ENCODE results near the gene MAP3K5. TPM values are rescaled to one million over a fixed set of nuclear protein-coding genes. Genes with fewer than 3 reads are reported as not detected.

The MAP3K5 gene
- total and polyA plus RNA-seq, 7 experiments from 2014 or later, result 2.6 to 32.5 (median 13.4) TPM

GRCh38 chr6:136772685-136773472, 19.4 kb downstream of the MAP3K5 start:
- Histone ChIP-seq H3K27ac (ENCODE audit: low read depth, low read length) (no peak overlapping the region), H3K4me1 (ENCODE audit: control insufficient read depth in 2 of 2, insufficient read depth in 2 of 2, low read length in 2 of 2) (peaks cover 4 to 6% of the 10 kb centered on the region in 2 donors), H3K9me3 (ENCODE audit: control insufficient read depth in 2 of 3, low read length in 3 of 3) (no peaks in the 10 kb centered on the region), H3K27me3 (ENCODE audit: control insufficient read depth in 2 of 2, insufficient read depth in 2 of 2, low read length in 2 of 2) (no peaks in the 10 kb centered on the region), H3K4me3 (ENCODE audit: low read length) (no peak overlapping the region), H3K36me3 (ENCODE audit: control insufficient read depth in 2 of 3, insufficient read depth in 3 of 3, low read length in 3 of 3) (no peaks in the 10 kb centered on the region)
- H3K4me3 Mint-ChIP-seq, result no peak overlapping the region
- no peaks in the 10 kb centered on the region for H3K9me3 Mint-ChIP-seq
- DNase-seq (no peak), ATAC-seq (peak; percentile 34)
- intact Hi-C loops (cut with micrococcal nuclease), result no loop called here
- H3K4me1 Mint-ChIP-seq, result peaks cover 11 to 51% (median 26%) of the 10 kb centered on the region in 7 donors
- peaks cover 0 to 36% (median 3%) of the 10 kb centered on the region in 5 donors for H3K36me3 Mint-ChIP-seq
- POLR2A ChIA-PET, result no interaction called here
- CTCF ChIA-PET, result interaction anchor here (1.1 kb wide), 1 partner anchor 19 kb away, joined by 4 read pairs; the partner anchor contains the start of gene MAP3K5
- H3K27ac Mint-ChIP-seq, result peak overlapping the region in 3 of 9 donors; percentile 1 to 77 (median 23)
- no peaks in the 10 kb centered on the region for H3K27me3 Mint-ChIP-seq

GRCh38 chr6:136771306-136771705, 21.0 kb downstream of the MAP3K5 start:
- H3K4me1 ChIP-seq (ENCODE audit: control insufficient read depth in 2 of 2, insufficient read depth in 2 of 2, low read length in 2 of 2), result peaks cover 15 to 18% of the 10 kb centered on the region in 2 donors
- H3K27me3 ChIP-seq (ENCODE audit: control insufficient read depth in 2 of 2, insufficient read depth in 2 of 2, low read length in 2 of 2), result no peaks in the 10 kb centered on the region
- CTCF ChIA-PET, result no interaction called here
- intact Hi-C loops (cut with micrococcal nuclease), result no loop called here
- POLR2A ChIA-PET, result interaction anchor here (0.6 to 1.0 kb wide), 3 partner anchors 9 to 1615 kb away, joined by 4 to 6 read pairs (median 4); no protein-coding TSS in a partner anchor
- Mint-ChIP-seq H3K4me3 (no peak overlapping the region), H3K4me1 (peaks cover 25 to 60% (median 41%) of the 10 kb centered on the region in 7 donors), H3K27me3 (no peaks in the 10 kb centered on the region), H3K27ac (peak overlapping the region in 2 of 9 donors; percentile 9 to 12), H3K36me3 (peaks cover 0 to 34% (median 0%) of the 10 kb centered on the region in 5 donors), H3K9me3 (no peaks in the 10 kb centered on the region)
- no peaks in the 10 kb centered on the region for H3K9me3 ChIP-seq (ENCODE audit: control insufficient read depth in 2 of 3, low read length in 3 of 3)
- no peak overlapping the region for H3K4me3 ChIP-seq (ENCODE audit: low read length)
- no peak for DNase-seq
- H3K27ac ChIP-seq (ENCODE audit: low read depth, low read length), result no peak overlapping the region
- ATAC-seq, result peak; percentile 31
- no peaks in the 10 kb centered on the region for H3K36me3 ChIP-seq (ENCODE audit: control insufficient read depth in 2 of 3, insufficient read depth in 3 of 3, low read length in 3 of 3)

GRCh38 chr6:136769759-136770158, 22.5 kb downstream of the MAP3K5 start:
- POLR2A ChIA-PET, result no interaction called here

GRCh38 chr6:136769124-136769523, 23.2 kb downstream of the MAP3K5 start:
- intact Hi-C loops (cut with micrococcal nuclease), result loop anchor here in 1 of 2 donors (1.0 kb wide), 1 partner anchor 8 kb away; no protein-coding TSS in a partner anchor
- ATAC-seq, result no peak
- Mint-ChIP-seq H3K9me3 (no peaks in the 10 kb centered on the region), H3K4me1 (peaks cover 27 to 73% (median 60%) of the 10 kb centered on the region in 7 donors), H3K36me3 (peaks cover 0 to 23% (median 0%) of the 10 kb centered on the region in 5 donors), H3K27me3 (no peaks in the 10 kb centered on the region), H3K4me3 (peak overlapping the region in 1 of 10 donors; percentile 17), H3K27ac (peak overlapping the region in 2 of 9 donors; percentile 63)
- Histone ChIP-seq H3K4me1 (ENCODE audit: control insufficient read depth in 2 of 2, insufficient read depth in 2 of 2, low read length in 2 of 2) (peaks cover 28 to 37% of the 10 kb centered on the region in 2 donors), H3K36me3 (ENCODE audit: control insufficient read depth in 2 of 3, insufficient read depth in 3 of 3, low read length in 3 of 3) (no peaks in the 10 kb centered on the region), H3K9me3 (ENCODE audit: control insufficient read depth in 2 of 3, low read length in 3 of 3) (no peaks in the 10 kb centered on the region), H3K27me3 (ENCODE audit: control insufficient read depth in 2 of 2, insufficient read depth in 2 of 2, low read length in 2 of 2) (no peaks in the 10 kb centered on the region), H3K27ac (ENCODE audit: low read depth, low read length) (no peak overlapping the region), H3K4me3 (ENCODE audit: low read length) (no peak overlapping the region)
- CTCF ChIA-PET, result no interaction called here
- DNase-seq, result no peak
- POLR2A ChIA-PET, result no interaction called here

More at GRCh38 chr6:136769759-136770158, 22.5 kb downstream of the MAP3K5 start:
- Histone ChIP-seq H3K4me1 (ENCODE audit: control insufficient read depth in 2 of 2, insufficient read depth in 2 of 2, low read length in 2 of 2) (peaks cover 21 to 30% of the 10 kb centered on the region in 2 donors), H3K27ac (ENCODE audit: low read depth, low read length) (no peak overlapping the region), H3K9me3 (ENCODE audit: control insufficient read depth in 2 of 3, low read length in 3 of 3) (no peaks in the 10 kb centered on the region), H3K27me3 (ENCODE audit: control insufficient read depth in 2 of 2, insufficient read depth in 2 of 2, low read length in 2 of 2) (no peaks in the 10 kb centered on the region), H3K4me3 (ENCODE audit: low read length) (no peak overlapping the region), H3K36me3 (ENCODE audit: control insufficient read depth in 2 of 3, insufficient read depth in 3 of 3, low read length in 3 of 3) (no peaks in the 10 kb centered on the region)
- intact Hi-C loops (cut with micrococcal nuclease), result loop anchor here in 1 of 2 donors (1.0 kb wide), 1 partner anchor 8 kb away; no protein-coding TSS in a partner anchor
- Mint-ChIP-seq H3K4me1 (peaks cover 29 to 67% (median 55%) of the 10 kb centered on the region in 7 donors), H3K27me3 (no peaks in the 10 kb centered on the region), H3K9me3 (no peaks in the 10 kb centered on the region), H3K4me3 (no peak overlapping the region), H3K27ac (peak overlapping the region in 1 of 9 donors; percentile 47), H3K36me3 (peaks cover 0 to 26% (median 0%) of the 10 kb centered on the region in 5 donors)
- ATAC-seq, result no peak
- DNase-seq, result no peak
- CTCF ChIA-PET, result no interaction called here

- H3K27ac ChIP-seq (ENCODE audit: low read depth, low read length), result no peak overlapping the region
- no peaks in the 10 kb centered on the region for H3K36me3 ChIP-seq (ENCODE audit: control insufficient read depth in 2 of 3, insufficient read depth in 3 of 3, low read length in 3 of 3)
- peak overlapping the region in 8 of 10 donors; percentile 0 to 60 (median 24) for H3K4me3 Mint-ChIP-seq
- H3K27me3 ChIP-seq (ENCODE audit: control insufficient read depth in 2 of 2, insufficient read depth in 2 of 2, low read length in 2 of 2), result no peaks in the 10 kb centered on the region
- ChIA-PET POLR2A (no interaction called here), CTCF (no interaction called here)
- ATAC-seq (no peak), DNase-seq (no peak)
- intact Hi-C loops (cut with micrococcal nuclease), result no loop called here
- H3K4me3 ChIP-seq (ENCODE audit: low read length), result no peak overlapping the region
- no peaks in the 10 kb centered on the region for H3K9me3 ChIP-seq (ENCODE audit: control insufficient read depth in 2 of 3, low read length in 3 of 3)
- H3K4me1 Mint-ChIP-seq, result peaks cover 37 to 76% (median 55%) of the 10 kb centered on the region in 7 donors
- peak overlapping the region in 7 of 9 donors; percentile 0 to 78 (median 48) for H3K27ac Mint-ChIP-seq
- H3K36me3 Mint-ChIP-seq, result peaks cover 0 to 15% (median 0%) of the 10 kb centered on the region in 5 donors
- no peaks in the 10 kb centered on the region for H3K9me3 Mint-ChIP-seq
- peaks cover 40 to 49% of the 10 kb centered on the region in 2 donors for H3K4me1 ChIP-seq (ENCODE audit: control insufficient read depth in 2 of 2, insufficient read depth in 2 of 2, low read length in 2 of 2)
- H3K27me3 Mint-ChIP-seq, result no peaks in the 10 kb centered on the region
These were observed 24.5 kb downstream of the MAP3K5 start for GRCh38 chr6:136767570-136768309.

- H3K4me1 ChIP-seq (ENCODE audit: control insufficient read depth in 2 of 2, insufficient read depth in 2 of 2, low read length in 2 of 2), result peaks cover 47 to 55% of the 10 kb centered on the region in 2 donors
- no peaks in the 10 kb centered on the region for H3K9me3 Mint-ChIP-seq
- peaks cover 43 to 77% (median 61%) of the 10 kb centered on the region in 7 donors for H3K4me1 Mint-ChIP-seq
- no peak overlapping the region for H3K27ac ChIP-seq (ENCODE audit: low read depth, low read length)
- no peaks in the 10 kb centered on the region for H3K27me3 ChIP-seq (ENCODE audit: control insufficient read depth in 2 of 2, insufficient read depth in 2 of 2, low read length in 2 of 2)
- no peak overlapping the region for H3K4me3 ChIP-seq (ENCODE audit: low read length)
- no peaks in the 10 kb centered on the region for H3K27me3 Mint-ChIP-seq
- H3K4me3 Mint-ChIP-seq, result peak overlapping the region in 7 of 10 donors; percentile 0 to 60 (median 30)
- ChIA-PET POLR2A (no interaction called here), CTCF (no interaction called here)
- no peak for ATAC-seq
- H3K9me3 ChIP-seq (ENCODE audit: control insufficient read depth in 2 of 3, low read length in 3 of 3), result no peaks in the 10 kb centered on the region
- H3K36me3 Mint-ChIP-seq, result peaks cover 0 to 14% (median 0%) of the 10 kb centered on the region in 5 donors
- no peak for DNase-seq
- H3K27ac Mint-ChIP-seq, result peak overlapping the region in 5 of 9 donors; percentile 0 to 78 (median 55)
- intact Hi-C loops (cut with micrococcal nuclease), result no loop called here
- H3K36me3 ChIP-seq (ENCODE audit: control insufficient read depth in 2 of 3, insufficient read depth in 3 of 3, low read length in 3 of 3), result no peaks in the 10 kb centered on the region
These were observed 25.2 kb downstream of the MAP3K5 start for GRCh38 chr6:136767103-136767502.
